Measurements from ENCODE around the gene NUP210. TPM values are rescaled to one million over a fixed set of nuclear protein-coding genes. Genes with fewer than 3 reads are reported as not detected.

Gene NUP210
- polyA plus RNA-seq = 72.2 TPM

DNA sequence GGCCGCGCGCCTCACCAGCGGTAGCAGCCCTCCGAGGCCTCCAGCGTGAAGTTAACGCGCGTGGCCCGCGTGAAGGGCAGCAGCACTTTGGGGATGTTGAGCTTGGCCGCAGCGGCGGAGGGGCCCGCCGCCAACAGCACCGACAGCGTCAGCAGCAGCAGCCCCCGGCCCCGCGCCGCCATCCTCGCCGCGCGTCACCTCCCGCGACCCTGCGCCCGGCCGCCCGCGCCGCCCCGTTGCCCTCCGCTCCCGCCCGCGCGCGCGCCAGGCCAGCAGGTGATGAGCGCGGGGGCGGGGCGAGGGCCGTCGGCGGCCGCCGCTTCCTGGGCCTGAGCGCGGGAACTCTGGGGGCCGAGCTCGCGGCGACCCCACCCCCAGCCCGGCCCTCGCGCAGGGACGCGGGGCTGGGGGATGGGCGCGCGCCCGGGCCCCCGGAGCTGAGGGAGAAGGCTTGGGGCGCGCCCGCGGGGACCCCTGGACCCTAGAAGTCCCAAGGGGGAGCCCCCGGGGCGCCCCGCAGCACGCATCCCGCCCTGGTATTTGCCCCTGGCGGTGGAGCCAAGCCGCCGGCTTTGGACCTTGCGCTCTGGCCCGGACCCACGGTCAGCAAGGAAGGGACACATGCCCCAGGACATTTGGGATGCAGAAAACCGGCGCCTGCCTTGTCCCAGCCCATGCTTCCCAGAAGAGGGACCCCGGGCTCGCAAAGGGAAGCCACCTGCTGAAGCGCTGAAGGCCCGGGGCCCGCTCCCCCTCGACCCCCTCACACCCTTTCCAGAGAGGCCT is at the start of gene NUP210:
TSS of gene NUP210 (minus strand) at position 278 of the 786 bp plus-strand sequence. CDS start at position 182, 96 bp downstream.
- H3K27ac Mint-ChIP-seq = peak within 1 kb of the TSS; percentile 93 to 100 (median 99)
- peaks cover 29 to 46% (median 31%) of the 10 kb centered on the region in 3 donors for H3K4me1 Mint-ChIP-seq
- H3K9me3 Mint-ChIP-seq = no peaks in the 10 kb centered on the region
- H3K4me3 Mint-ChIP-seq = peak within 1 kb of the TSS; percentile 78 to 98 (median 93)
- no peaks in the 10 kb centered on the region for H3K27me3 Mint-ChIP-seq
- no peaks in the 10 kb centered on the region for H3K36me3 Mint-ChIP-seq

DNA sequence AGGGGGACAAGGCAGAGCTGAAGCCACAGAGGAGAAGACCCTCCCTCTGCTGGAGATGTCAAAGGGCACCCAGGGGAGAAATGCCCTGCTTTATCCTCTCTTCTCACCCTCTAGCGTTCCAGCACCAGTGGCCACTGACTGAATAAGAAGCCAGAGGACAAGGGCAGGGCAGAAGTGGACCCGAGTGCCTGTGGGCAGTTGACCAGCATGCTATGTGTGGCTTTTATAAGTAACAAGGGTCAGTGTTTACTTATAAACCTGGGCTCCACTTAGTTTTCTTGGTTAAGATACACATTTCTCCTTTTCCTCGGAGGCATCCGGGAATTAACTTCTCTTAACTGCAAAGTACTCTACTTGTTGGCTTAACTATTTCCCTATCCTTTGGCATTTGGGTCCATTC is 46.7 kb upstream of the NUP210 start:
- H3K27ac Mint-ChIP-seq = no peak overlapping the region
- peaks cover 12% of the 10 kb centered on the region for H3K27me3 Mint-ChIP-seq
- H3K4me1 Mint-ChIP-seq = peaks cover 0 to 7% (median 4%) of the 10 kb centered on the region in 3 donors
- H3K4me3 Mint-ChIP-seq = no peak overlapping the region
- no peaks in the 10 kb centered on the region for H3K9me3 Mint-ChIP-seq
- no peaks in the 10 kb centered on the region for H3K36me3 Mint-ChIP-seq

DNA sequence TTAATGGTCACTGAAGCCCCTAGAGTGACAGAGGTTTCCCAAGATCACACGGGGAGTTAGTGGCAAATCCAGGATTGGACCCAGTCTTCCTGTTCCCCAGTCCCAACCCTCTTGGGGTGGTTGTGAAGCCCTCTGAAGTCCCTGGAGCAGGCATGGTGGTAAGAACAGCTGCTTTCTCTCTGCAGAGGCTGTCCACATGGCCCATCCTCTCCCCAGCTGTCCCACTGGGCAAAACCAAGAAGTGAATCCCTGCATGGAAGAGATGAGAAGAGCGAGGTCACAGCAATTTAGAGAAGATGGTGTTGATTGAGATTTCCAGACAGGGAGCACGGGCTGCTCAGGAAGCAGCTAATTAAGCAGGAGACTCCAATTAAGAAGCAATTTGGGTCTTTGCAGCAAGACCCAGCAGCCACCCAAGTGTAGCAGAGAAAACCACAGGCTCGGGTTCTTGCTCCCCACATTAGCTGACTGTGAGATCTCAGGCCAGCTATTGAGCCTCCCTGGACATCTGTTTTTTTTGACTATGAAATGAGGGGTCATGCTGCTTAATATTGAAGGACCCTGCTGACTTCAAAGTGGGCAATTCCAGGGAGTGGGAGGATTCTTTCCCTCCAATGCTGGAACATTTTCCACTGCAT is 45.2 kb upstream of the NUP210 start:
- peaks cover 0 to 3% (median 0%) of the 10 kb centered on the region in 3 donors for H3K9me3 Mint-ChIP-seq
- peaks cover 12% of the 10 kb centered on the region for H3K27me3 Mint-ChIP-seq
- H3K36me3 Mint-ChIP-seq = no peaks in the 10 kb centered on the region
- no peak overlapping the region for H3K4me3 Mint-ChIP-seq
- no peak overlapping the region for H3K27ac Mint-ChIP-seq
- H3K4me1 Mint-ChIP-seq = peaks cover 0 to 7% (median 4%) of the 10 kb centered on the region in 3 donors

DNA sequence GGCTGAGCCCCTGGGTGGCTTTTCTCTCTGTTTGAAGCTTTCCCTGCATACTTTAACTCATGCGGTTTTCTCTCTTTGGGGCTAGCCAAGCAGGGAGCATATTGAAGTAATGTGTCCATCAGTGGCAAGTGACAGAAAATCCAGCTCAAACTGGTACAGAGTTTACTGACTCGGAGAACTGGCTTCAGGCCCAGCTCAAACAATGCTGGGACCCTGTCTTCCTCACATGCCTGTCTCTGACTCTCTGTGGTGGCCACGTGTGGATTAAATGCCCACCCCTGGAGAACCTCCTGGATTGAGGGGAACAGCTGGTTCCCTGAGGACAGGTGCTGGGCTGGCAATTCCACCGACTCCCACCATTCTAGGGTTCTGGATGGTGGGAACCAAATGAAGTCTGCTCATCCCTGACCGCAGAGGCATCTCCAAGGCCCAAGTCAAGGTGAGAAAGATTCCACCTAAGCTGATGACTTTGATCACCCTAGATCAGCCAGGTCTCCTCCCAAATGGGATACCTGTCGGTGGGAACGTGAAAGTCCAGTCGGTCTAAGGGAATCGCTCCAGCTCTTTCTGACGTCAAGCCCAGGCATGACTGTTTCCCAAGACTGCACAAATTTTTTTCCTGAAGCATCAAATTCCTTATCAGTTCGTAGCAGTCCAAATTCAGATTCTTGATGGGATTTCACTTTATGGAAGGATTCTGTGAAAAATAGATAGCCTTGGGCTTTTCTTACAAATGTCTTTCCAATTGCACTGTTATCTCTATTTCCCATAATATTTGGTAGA is 43.7 kb upstream of the NUP210 start:
- H3K4me3 Mint-ChIP-seq = no peak overlapping the region
- peaks cover 13% of the 10 kb centered on the region for H3K27me3 Mint-ChIP-seq
- H3K4me1 Mint-ChIP-seq = peaks cover 0 to 6% (median 4%) of the 10 kb centered on the region in 3 donors
- H3K27ac Mint-ChIP-seq = no peak overlapping the region
- H3K36me3 Mint-ChIP-seq = no peaks in the 10 kb centered on the region
- H3K9me3 Mint-ChIP-seq = peaks cover 0 to 3% (median 0%) of the 10 kb centered on the region in 3 donors

DNA sequence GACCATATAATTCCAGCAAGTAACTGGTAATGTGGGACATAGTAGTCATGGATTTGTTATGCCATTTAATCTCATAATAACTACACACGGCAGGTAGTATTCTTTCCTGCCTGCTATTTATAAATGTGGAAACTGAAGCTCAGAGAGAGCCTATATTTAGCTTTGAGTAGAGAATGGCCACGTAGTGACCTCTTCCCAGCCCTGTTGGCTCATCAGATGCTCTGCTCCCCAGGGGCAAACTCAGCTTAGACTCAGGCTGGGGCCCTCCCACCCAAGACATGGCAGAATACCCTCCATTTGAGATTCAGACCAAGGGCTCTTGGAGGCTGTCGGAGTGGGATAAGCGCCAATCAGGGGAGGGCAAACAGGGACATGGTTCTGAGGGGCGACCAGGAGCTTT is 42.7 kb upstream of the NUP210 start:
- Mint-ChIP-seq H3K4me3 (no peak overlapping the region), H3K27ac (no peak overlapping the region), H3K36me3 (no peaks in the 10 kb centered on the region), H3K9me3 (peaks cover 0 to 3% (median 0%) of the 10 kb centered on the region in 3 donors), H3K4me1 (peaks cover 0 to 5% (median 4%) of the 10 kb centered on the region in 3 donors), H3K27me3 (peaks cover 11% of the 10 kb centered on the region)

DNA sequence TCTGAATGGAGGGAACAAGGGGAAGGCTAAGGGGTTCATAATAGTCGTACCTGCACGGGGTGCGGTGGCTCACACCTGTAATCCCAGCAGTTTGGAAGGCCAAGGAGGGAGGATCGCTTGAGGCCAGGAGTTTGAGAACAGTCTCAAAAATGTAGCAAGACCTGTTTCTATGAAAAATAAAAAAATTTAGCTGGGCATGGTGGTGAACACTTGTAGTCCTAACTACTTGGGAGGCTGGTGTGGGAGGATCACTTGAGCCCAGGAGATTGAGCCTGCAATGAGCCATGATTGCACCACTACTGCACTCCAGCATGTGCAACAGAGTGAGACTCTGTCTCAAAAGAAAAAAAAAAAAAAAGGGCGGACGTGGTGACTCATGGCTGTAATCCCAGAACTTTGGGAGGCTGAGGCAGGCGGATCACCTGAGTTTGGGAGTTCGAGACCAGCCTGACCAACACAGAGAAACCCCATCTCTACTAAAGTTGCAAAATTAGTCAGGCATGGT is 42.1 kb upstream of the NUP210 start:
- H3K4me3 Mint-ChIP-seq = peak overlapping the region in 1 of 4 donors; percentile 67
- H3K36me3 Mint-ChIP-seq = no peaks in the 10 kb centered on the region
- no peak overlapping the region for H3K27ac Mint-ChIP-seq
- H3K27me3 Mint-ChIP-seq = peaks cover 11% of the 10 kb centered on the region
- H3K4me1 Mint-ChIP-seq = peaks cover 0 to 5% (median 4%) of the 10 kb centered on the region in 3 donors
- H3K9me3 Mint-ChIP-seq = peaks cover 0 to 3% (median 0%) of the 10 kb centered on the region in 3 donors

DNA sequence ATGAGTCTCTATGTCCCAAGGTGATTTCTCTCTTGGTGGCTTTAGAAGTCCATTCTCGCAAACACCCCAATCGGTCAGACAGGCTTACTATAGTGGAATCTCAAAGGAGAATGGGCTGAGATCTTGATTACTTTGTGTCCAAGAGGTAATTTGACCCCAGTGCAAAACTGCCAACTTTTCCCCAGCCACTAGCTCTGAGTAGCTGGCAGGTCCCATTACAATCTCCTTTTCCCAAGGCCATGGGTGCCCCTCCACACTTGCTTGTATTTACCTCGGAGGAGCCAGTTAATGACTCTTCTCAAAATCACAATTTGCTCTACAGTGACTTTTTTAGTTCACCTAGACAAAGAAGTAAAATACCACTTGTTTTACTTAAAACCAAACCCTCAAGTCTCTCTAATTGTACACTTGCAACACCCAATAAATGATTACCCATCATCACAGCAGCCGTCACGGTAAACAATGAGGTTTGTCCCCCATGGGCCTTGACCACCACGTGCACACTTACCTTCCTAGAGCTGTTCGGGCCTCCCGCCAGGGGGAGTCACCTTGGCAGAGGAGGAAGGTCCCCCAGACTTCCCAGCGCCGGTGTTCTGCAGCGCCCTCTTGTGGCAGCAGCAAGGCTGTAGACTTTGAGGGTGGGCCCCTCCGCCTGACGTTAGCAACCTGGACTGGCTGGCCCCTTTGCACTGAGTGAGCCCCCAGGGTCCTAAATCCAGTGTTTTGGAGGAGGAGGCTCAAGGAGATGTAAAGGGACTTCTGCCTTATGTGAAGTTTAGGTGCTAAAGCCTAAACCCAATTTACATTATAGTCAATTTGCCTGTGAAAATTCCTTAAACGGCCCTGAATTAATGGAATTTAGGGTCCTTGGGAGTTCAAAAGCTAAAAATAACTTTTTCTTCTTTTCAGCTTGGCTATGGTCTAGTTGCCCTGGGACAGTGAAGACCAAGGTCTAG is 41.3 kb upstream of the NUP210 start:
- peak overlapping the region in 1 of 4 donors; percentile 67 for H3K4me3 Mint-ChIP-seq
- peaks cover 0 to 5% (median 4%) of the 10 kb centered on the region in 3 donors for H3K4me1 Mint-ChIP-seq
- H3K36me3 Mint-ChIP-seq = no peaks in the 10 kb centered on the region
- H3K27ac Mint-ChIP-seq = peak overlapping the region in 1 of 3 donors; percentile 36
- H3K9me3 Mint-ChIP-seq = peaks cover 0 to 3% (median 0%) of the 10 kb centered on the region in 3 donors
- peaks cover 11% of the 10 kb centered on the region for H3K27me3 Mint-ChIP-seq

DNA sequence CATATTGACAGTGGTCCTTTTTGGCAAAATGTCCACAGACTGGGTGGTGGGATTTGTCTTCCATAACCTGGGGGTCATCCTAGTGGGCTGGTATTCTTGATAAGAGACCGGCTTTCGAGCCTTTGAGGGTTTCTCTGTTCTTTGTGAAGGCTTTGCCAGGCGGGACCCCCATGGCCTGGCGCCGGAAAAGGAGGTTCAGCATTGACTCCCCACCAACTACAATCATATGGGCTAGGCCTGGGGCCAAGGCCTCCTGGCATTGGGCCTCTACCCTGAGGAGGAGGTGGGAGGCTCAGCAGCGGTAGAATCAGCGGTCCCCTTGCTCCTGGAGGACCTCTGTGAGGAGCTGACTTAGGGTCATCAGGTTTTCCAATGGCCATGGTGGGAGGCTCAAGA is 40.2 kb upstream of the NUP210 start:
- H3K4me3 Mint-ChIP-seq = no peak overlapping the region
- H3K4me1 Mint-ChIP-seq = peaks cover 0 to 5% (median 4%) of the 10 kb centered on the region in 3 donors
- no peaks in the 10 kb centered on the region for H3K36me3 Mint-ChIP-seq
- peaks cover 9% of the 10 kb centered on the region for H3K27me3 Mint-ChIP-seq
- H3K27ac Mint-ChIP-seq = no peak overlapping the region
- H3K9me3 Mint-ChIP-seq = peaks cover 0 to 3% (median 0%) of the 10 kb centered on the region in 3 donors

DNA sequence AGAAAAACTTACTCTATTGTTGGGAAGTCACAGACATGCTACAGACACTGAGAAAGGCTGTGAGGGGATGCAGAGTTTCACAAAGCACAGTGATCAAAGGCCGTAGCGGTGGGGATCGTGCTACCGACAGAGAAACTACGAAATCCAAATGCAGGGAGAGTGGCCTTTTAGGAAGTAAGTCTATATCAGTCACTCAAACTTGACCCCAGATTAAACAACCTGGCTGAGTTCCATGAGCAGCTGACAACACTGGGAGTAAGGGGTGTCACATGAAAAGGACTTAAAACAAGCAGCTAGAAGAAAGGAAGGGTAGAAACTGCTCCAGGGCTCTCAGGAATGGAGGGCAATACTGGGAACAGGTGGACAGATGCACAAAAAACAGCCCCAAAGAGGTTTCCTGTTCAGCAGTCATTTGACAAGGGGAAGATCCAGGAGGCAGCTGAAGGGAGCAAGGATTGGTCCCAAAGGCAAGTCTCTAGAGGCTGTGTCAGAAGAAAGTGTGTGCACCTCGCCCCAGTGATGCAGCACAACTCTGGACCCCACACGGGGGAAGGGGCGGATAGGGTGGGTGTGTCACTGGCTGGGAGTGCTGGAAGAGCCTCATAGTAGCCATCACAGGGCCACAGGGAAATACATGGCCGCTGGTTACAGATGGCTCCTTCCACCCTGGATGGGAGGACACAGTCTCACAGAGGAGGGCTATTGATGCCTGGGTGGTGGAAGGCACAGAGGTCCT is 39.7 kb upstream of the NUP210 start:
- Mint-ChIP-seq H3K9me3 (peaks cover 0 to 3% (median 0%) of the 10 kb centered on the region in 3 donors), H3K36me3 (no peaks in the 10 kb centered on the region), H3K27ac (peak overlapping the region in 1 of 3 donors; percentile 12), H3K4me3 (no peak overlapping the region), H3K4me1 (peaks cover 0 to 5% (median 4%) of the 10 kb centered on the region in 3 donors), H3K27me3 (peaks cover 9% of the 10 kb centered on the region)

DNA sequence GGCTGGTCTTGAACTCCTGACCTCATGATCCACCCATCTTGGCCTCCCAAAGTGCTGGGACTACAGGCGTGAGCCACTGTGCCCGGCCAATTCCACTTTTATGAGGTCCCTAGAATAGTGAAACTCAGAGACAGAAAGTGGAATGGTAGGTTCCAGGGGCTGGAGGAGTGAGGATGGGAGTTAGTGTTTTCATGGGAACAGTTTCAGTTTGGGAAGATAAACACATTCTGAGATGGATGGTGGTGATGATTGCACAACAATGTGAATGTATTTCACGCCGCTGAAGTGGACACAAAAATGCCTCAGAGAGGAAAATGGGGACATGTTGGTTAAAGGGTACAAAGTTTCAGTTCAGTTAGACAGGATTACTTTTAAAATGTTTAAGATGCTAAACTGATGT is 37.5 kb upstream of the NUP210 start:
- Mint-ChIP-seq H3K27ac (no peak overlapping the region), H3K36me3 (no peaks in the 10 kb centered on the region), H3K4me3 (no peak overlapping the region), H3K27me3 (peaks cover 8% of the 10 kb centered on the region), H3K9me3 (peaks cover 0 to 3% (median 0%) of the 10 kb centered on the region in 3 donors), H3K4me1 (peaks cover 0 to 9% (median 8%) of the 10 kb centered on the region in 3 donors)

DNA sequence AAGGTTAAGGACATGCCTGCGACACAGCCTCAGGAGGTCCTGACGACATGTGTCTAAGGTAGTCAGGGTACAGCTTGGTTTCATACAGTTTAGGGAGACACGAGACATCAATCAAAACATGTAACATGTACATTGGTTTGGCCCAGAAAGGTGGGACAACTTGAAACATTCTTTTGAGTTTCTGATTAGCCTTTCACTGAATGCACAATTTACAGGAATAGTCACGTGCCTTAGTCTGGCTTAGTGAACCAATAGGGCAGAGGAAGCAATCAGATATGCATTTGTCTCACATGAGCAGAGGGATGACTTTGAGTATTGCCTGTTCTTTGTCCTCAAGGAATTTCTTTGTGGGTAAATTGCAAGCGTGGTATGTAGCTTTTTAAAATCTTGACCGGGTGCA is 35.5 kb upstream of the NUP210 start:
- no peak overlapping the region for H3K4me3 Mint-ChIP-seq
- no peak overlapping the region for H3K27ac Mint-ChIP-seq
- H3K36me3 Mint-ChIP-seq = no peaks in the 10 kb centered on the region
- H3K9me3 Mint-ChIP-seq = no peaks in the 10 kb centered on the region
- peaks cover 6 to 13% (median 10%) of the 10 kb centered on the region in 3 donors for H3K4me1 Mint-ChIP-seq
- H3K27me3 Mint-ChIP-seq = peaks cover 4% of the 10 kb centered on the region

DNA sequence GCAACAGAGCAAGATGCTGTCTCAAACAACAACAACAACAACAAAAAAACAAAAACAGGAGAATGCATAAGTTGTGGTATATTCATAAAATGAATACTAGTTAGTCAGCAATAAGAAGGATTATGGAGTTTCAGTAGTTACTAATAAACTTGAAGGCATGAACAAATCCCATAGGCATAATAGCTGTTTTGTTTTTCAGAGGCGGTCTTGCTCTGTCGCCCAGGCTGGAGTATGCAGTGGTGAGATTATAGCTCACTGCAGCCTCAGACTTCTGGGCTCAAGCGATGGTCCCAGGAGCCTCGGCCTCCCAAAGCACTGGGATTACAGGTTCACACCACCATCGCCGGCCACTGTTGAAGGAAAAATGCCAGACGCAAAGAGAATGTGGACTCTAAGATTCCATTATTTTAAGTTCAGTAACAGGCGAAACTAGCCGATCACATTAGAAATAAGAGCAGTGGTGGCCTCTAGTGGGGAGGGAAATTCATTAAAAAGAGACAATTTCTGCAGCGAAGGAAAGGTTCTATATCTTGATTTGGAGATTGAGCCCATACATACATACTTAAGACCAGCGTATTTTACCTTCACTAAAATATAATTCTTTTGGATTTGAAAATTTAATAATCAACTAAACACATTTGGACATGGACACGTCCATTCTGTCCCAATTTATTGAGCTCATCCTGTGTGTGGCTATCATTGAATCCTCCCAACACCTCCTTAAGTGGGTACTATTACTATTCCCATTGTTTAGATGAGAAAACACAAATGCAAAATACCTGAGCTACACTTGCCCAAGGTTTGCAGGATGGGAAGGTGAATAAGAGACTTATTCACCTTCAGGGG is 32.6 kb upstream of the NUP210 start:
- Mint-ChIP-seq H3K4me3 (peak overlapping the region; percentile 74 to 98 (median 90)), H3K36me3 (no peaks in the 10 kb centered on the region), H3K4me1 (peaks cover 6 to 13% (median 10%) of the 10 kb centered on the region in 3 donors), H3K9me3 (no peaks in the 10 kb centered on the region), H3K27ac (peak overlapping the region; percentile 64 to 95 (median 78)), H3K27me3 (peaks cover under 1% of the 10 kb centered on the region)
